HepG2 (cell line): ENCODE data around the gene MTHFS. TPM values are rescaled to one million over a fixed set of nuclear protein-coding genes. Genes with fewer than 3 reads are reported as not detected.
A peak's percentile ranks its signal among the peaks of the same experiment; 100 is the strongest.

Source experiments
- ATAC-seq: fragments of 200-7000 bp; cut with Tn5 transposase; 3 replicates; pipeline ENCODE4 v1.9.1; 2020; ENCODE audit warnings: mild to moderate bottlenecking, moderate library complexity
- BruUV-seq: library from RNA; stranded (reverse); fragments of 400-500 nt; replicated peaks from 2 replicates; lab custom pipeline; 2021; lab: Mats Ljungman, UMichigan
- CTCF ChIA-PET: fragments of 300-600 bp; formaldehyde crosslinking; extraction: SDS; loops from one replicate; lab custom pipeline; 2021; ENCODE audit warnings: low total read pairs, inconsistent platforms, low intra/inter-chr PET ratio; lab: Yijun Ruan, JAX
- POLR2A ChIA-PET: fragments of 350-600 bp; sonication (Branson Sonifier 250); formaldehyde crosslinking; loops from one replicate; lab custom pipeline; 2020; ENCODE audit warnings: antibody characterized with exemption, inconsistent platforms; lab: Yijun Ruan, JAX
- DNase-seq: peaks from one replicate; pipeline ENCODE4 v3.0.0-alpha.2; 2015; ENCODE audit warnings: low spot score
- FAIRE-seq: peaks from 3 replicates; lab custom pipeline; 2011; peaks lifted over from hg19 to GRCh38; lab: Jason Lieb, UNC
- H2AFZ ChIP-seq: one replicate; pipeline ENCODE4 v1.6.1; 2011; ENCODE audit warnings: low read length, inconsistent platforms
- H3K27ac ChIP-seq: fragments of 300-600 bp; 3 replicates; pipeline ENCODE4 v1.8.0; 2011; ENCODE audit warnings: mixed run types, mild to moderate bottlenecking, mixed read lengths, low read length, inconsistent platforms; ENCODE audit not compliant: insufficient read depth; ENCODE audit errors: extremely low read length
- H3K27me3 ChIP-seq, 2 experiments: fragments of 200-600 bp in 1 of 2; 2 replicates in 1 of 2; 3 replicates in 1 of 2; pipeline versions ENCODE4 v1.6.0 to v1.8.0; 2011; ENCODE audit warnings: low read length in 2 of 2, mild to moderate bottlenecking in 2 of 2, moderate library complexity in 2 of 2, inconsistent platforms in 1 of 2; ENCODE audit not compliant: insufficient read depth in 2 of 2, control insufficient read depth in 1 of 2
- H3K36me3 ChIP-seq, 2 experiments: fragments of 200-600 bp in 1 of 2; replicated peaks in 1 of 2; 2 replicates in 1 of 2; 3 replicates in 1 of 2; pipeline versions ENCODE4 v1.5.1 to v1.8.0; 2011; ENCODE audit warnings: low read length in 2 of 2, inconsistent platforms in 1 of 2; ENCODE audit not compliant: insufficient read depth in 2 of 2, control insufficient read depth in 1 of 2
- H3K4me1 ChIP-seq: 2 replicates; pipeline ENCODE4 v1.5.1; 2012; ENCODE audit warnings: low read length, inconsistent platforms; ENCODE audit not compliant: insufficient read depth
- H3K4me2 ChIP-seq: 2 replicates; pipeline ENCODE4 v1.6.0; 2011; ENCODE audit warnings: low read depth, low read length, inconsistent platforms
- H3K4me3 ChIP-seq, 3 experiments: fragments of 200-600 bp in 1 of 3; sonication (generic), shearing (Covaris generic) in 1 of 3; replicated peaks in 1 of 3; 2 replicates each; pipeline ENCODE4 v1.5.1; 2011 to 2016; ENCODE audit warnings: low read length in 3 of 3, inconsistent platforms in 2 of 3, low read depth in 2 of 3, mild to moderate bottlenecking in 2 of 3, control low read depth in 1 of 3, mixed read lengths in 1 of 3; ENCODE audit not compliant: insufficient read depth in 1 of 3
- H3K79me2 ChIP-seq: one replicate; pipeline ENCODE4 v1.6.1; 2011; ENCODE audit warnings: low read length, inconsistent platforms; ENCODE audit not compliant: insufficient read depth
- H3K9ac ChIP-seq: 2 replicates; pipeline ENCODE4 v1.6.0; 2011; ENCODE audit warnings: mild to moderate bottlenecking, low read depth, low read length, inconsistent platforms; ENCODE audit not compliant: insufficient read depth
- H3K9me3 ChIP-seq: 2 replicates; pipeline ENCODE4 v1.5.1; 2012; ENCODE audit warnings: mild to moderate bottlenecking, low read length
- H4K20me1 ChIP-seq: 2 replicates; pipeline ENCODE4 v1.6.0; 2011; ENCODE audit warnings: inconsistent platforms, mild to moderate bottlenecking, low read length, moderate library complexity; ENCODE audit not compliant: insufficient read depth
- GABPB1 ChIP-seq: IDR thresholded peaks from 2 replicates; pipeline ENCODE4 v1.6.1; 2016; ENCODE audit warnings: mild to moderate bottlenecking, missing genetic modification reagents, moderate library complexity, missing compliant biosample characterization
- MAFF ChIP-seq: IDR thresholded peaks from 2 replicates; pipeline ENCODE4 v1.6.1; 2011; ENCODE audit warnings: low read depth, low read length, improper control_type of control experiment
- NCOA1 ChIP-seq: sonication (generic); formaldehyde crosslinking; IDR thresholded peaks from 2 replicates; pipeline ENCODE4 v1.9.0; 2021; ENCODE audit warnings: missing genetic modification reagents
- RFX1 ChIP-seq: fragments of 450-650 bp; IDR thresholded peaks from 2 replicates; pipeline ENCODE4 v1.6.1; 2017
- SIX4 ChIP-seq: sonication (generic); formaldehyde crosslinking; IDR thresholded peaks from 2 replicates; pipeline ENCODE4 v1.4.0; 2020; ENCODE audit warnings: missing genetic modification reagents
- TEF ChIP-seq: sonication (generic); formaldehyde crosslinking; IDR thresholded peaks from 2 replicates; pipeline ENCODE4 v1.5.0; 2020; ENCODE audit warnings: missing genetic modification reagents
- U2AF1 ChIP-seq: fragments of 200-400 bp; formaldehyde crosslinking; optimal IDR thresholded peaks from 2 replicates; pipeline ENCODE3; 2017; ENCODE audit warnings: mild to moderate bottlenecking, low read depth, low read length
- ZBTB7B ChIP-seq: sonication (generic); formaldehyde crosslinking; IDR thresholded peaks from 2 replicates; pipeline ENCODE4 v1.4.0; 2020; ENCODE audit warnings: missing genetic modification reagents
- ZFP82 ChIP-seq: sonication (generic); formaldehyde crosslinking; IDR thresholded peaks from 2 replicates; pipeline ENCODE4 v1.5.1; 2020; ENCODE audit warnings: mild to moderate bottlenecking, missing genetic modification reagents, borderline replicate concordance
- ZNF3 ChIP-seq: IDR thresholded peaks from 2 replicates; pipeline ENCODE4 v1.7.0; 2017; ENCODE audit warnings: inconsistent platforms
- WGBS: methylation state at CpG from one replicate; pipeline ENCODE4 v1.1.6; 2017; ENCODE audit warnings: low lambda C conversion rate; 5-methylcytosine and 5-hydroxymethylcytosine counted together
- in situ Hi-C: cut with HindIII; loops from 2 replicates; pipeline ENCODE4 v1.10.0; 2017; ENCODE audit warnings: low pct_unique_long_range_greater_than_20kb; ENCODE audit not compliant: extremely low pct_ligation_motif_present
- intact Hi-C: fragments of 100-400 bp; cut with micrococcal nuclease; formaldehyde crosslinking; loops from one replicate; pipeline ENCODE4 v1.10.0; 2022; ENCODE audit not compliant: unreplicated experiment
- polyA plus RNA-seq, 8 experiments: library from polyadenylated mRNA; depleted of rRNA in 3 of 8; stranded (reverse) in 7 of 8; unstranded in 1 of 8; fragments of >200 nt; fragmentation: Illumina TruSeq in 4 of 8; extraction: Trizol in 4 of 8; gene quantifications; 2 replicates each; pipeline versions ENCODE4 v1.2.1 to v1.2.3, GENCODE V29; 2011 to 2016; ENCODE audit warnings: low read depth in 4 of 8, missing spikeins in 1 of 8, mixed read lengths in 1 of 8; ENCODE audit not compliant: insufficient read depth in 1 of 8
- total RNA-seq, 5 experiments: library from RNA; depleted of rRNA; stranded (reverse); fragments of >200 nt; fragmentation: Illumina TruSeq; extraction: Trizol; gene quantifications; 2 replicates each; pipeline ENCODE4 v1.2.3, GENCODE V29; 2016; ENCODE audit warnings: low read depth in 1 of 5
- TF ChIP-seq, protein P1 (sequence below): sonication (generic); formaldehyde crosslinking; IDR thresholded peaks from 2 replicates; pipeline ENCODE4 v1.8.0; 2022; ENCODE audit warnings: low read depth, missing genetic modification reagents
- TF ChIP-seq, protein P2 (sequence below): sonication (generic); formaldehyde crosslinking; IDR thresholded peaks from 2 replicates; pipeline ENCODE4 v1.5.1; 2020; ENCODE audit warnings: mild to moderate bottlenecking, missing genetic modification reagents

The MTHFS gene
- total and polyA plus RNA-seq, 2 of the 13 experiments (the other 11 are each of a cell fraction or from before 2014, with no cell fraction given) = 37.0 to 49.7 TPM

- TF ChIP-seq, protein P1, sequence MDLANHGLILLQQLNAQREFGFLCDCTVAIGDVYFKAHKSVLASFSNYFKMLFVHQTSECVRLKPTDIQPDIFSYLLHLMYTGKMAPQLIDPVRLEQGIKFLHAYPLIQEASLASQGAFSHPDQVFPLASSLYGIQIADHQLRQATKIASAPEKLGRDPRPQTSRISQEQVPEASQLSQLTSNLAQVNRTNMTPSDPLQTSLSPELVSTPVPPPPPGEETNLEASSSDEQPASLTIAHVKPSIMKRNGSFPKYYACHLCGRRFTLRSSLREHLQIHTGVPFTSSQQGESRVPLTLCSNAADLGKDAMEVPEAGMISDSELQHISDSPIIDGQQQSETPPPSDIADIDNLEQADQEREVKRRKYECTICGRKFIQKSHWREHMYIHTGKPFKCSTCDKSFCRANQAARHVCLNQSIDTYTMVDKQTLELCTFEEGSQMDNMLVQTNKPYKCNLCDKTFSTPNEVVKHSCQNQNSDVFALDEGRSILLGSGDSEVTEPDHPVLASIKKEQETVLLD = no peak
- TF ChIP-seq ZFP82 (CRISPR knock-in tag) (no peak), GABPB1 (no peak), SIX4 (CRISPR knock-in tag) (no peak), TEF (CRISPR knock-in tag) (no peak), ZNF3 (no peak), NCOA1 (CRISPR knock-in tag) (no peak)
These were observed 15.6 kb downstream of the MTHFS start (continued) for GRCh38 chr15:79881254-79881653.

GRCh38 chr15:79878078-79878705 is 18.6 kb downstream of the MTHFS start:
- no peaks in the 10 kb centered on the region for H4K20me1 ChIP-seq
- H3K27me3 ChIP-seq = no peaks in the 10 kb centered on the region
- no peak overlapping the region for H3K27ac ChIP-seq
- no peak for TF ChIP-seq RFX1
- TF ChIP-seq U2AF1 = no peak
- no peak for TF ChIP-seq ZBTB7B
- no peak for TF ChIP-seq MAFF
- TF ChIP-seq, protein P2, sequence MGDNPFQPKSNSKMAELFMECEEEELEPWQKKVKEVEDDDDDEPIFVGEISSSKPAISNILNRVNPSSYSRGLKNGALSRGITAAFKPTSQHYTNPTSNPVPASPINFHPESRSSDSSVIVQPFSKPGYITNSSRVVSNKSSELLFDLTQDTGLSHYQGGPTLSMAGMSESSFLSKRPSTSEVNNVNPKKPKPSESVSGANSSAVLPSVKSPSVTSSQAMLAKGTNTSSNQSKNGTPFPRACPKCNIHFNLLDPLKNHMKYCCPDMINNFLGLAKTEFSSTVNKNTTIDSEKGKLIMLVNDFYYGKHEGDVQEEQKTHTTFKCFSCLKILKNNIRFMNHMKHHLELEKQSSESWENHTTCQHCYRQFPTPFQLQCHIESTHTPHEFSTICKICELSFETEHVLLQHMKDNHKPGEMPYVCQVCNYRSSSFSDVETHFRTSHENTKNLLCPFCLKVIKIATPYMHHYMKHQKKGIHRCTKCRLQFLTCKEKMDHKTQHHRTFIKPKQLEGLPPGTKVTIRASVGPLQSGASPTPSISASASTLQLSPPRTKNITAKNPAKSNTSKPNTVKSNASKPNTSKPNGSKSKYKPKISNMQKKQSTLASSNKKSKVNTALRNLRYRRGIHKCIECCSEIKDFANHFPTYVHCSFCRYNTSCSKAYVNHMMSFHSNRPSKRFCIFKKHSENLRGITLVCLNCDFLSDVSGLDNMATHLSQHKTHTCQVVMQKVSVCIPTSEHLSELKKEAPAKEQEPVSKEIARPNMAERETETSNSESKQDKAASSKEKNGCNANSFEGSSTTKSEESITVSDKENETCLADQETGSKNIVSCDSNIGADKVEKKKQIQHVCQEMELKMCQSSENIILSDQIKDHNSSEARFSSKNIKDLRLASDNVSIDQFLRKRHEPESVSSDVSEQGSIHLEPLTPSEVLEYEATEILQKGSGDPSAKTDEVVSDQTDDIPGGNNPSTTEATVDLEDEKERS (CRISPR knock-in tag) = 0 out of 2 replicates have a peak, but pooled peaks have one; percentile 56
- TF ChIP-seq, all 625 proteins: peak for 1
- peaks cover 9 to 60% of the 10 kb centered on the region in 2 experiments for H3K36me3 ChIP-seq
- CTCF ChIA-PET = no interaction called here
- 93% methylated on average over 7 of the region's 7 CpGs for WGBS
- BruUV-seq = no TSS peak
- DNase-seq = no peak
- FAIRE-seq = no peak
- in situ Hi-C loops (loop anchor here (25.0 kb wide), 1 partner anchor 284 kb away; the partner anchor contains the start of gene FAH), intact Hi-C loops (no loop called here)
- peaks cover 39% of the 10 kb centered on the region for H3K9me3 ChIP-seq
- no peak overlapping the region for H3K9ac ChIP-seq
- no peak overlapping the region for H2AFZ ChIP-seq
- H3K4me1 ChIP-seq = peaks cover 38% of the 10 kb centered on the region
- POLR2A ChIA-PET = no interaction called here
- no peak overlapping the region for H3K4me3 ChIP-seq
- H3K4me2 ChIP-seq = no peak overlapping the region
- ATAC-seq = no peak
- peaks cover 5% of the 10 kb centered on the region for H3K79me2 ChIP-seq
